Measurements from ENCODE around the gene FOXG1.

DNA sequence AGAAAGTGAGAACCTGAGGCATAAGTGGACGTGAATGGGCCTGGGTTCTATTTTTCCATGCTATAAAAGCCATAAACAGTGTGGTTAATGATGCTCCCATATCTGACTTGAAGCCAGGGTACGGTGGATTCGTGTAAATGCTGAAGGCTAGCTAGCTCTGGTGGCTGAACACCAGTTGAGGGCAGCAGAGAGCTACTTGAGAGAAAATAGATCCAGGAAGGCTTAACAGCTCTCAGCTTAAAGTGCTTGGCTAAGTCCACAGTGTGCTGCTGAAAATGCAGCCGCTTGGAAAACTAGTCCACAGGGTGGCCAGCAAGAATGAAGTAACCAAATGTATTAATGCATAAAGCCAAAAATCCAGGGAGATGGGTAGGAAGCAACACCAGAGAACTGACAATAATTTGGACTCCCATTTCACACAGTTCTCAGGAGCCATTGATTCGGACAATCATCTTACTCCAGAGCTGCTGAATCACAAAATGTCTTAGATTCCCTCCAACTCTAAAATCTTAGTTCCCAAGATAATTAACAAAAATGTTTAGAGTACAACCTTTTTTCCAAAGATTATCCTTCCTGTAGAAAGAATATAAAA, 15.0 kb upstream of the FOXG1 start:
- TF ChIP-seq, protein P1, sequence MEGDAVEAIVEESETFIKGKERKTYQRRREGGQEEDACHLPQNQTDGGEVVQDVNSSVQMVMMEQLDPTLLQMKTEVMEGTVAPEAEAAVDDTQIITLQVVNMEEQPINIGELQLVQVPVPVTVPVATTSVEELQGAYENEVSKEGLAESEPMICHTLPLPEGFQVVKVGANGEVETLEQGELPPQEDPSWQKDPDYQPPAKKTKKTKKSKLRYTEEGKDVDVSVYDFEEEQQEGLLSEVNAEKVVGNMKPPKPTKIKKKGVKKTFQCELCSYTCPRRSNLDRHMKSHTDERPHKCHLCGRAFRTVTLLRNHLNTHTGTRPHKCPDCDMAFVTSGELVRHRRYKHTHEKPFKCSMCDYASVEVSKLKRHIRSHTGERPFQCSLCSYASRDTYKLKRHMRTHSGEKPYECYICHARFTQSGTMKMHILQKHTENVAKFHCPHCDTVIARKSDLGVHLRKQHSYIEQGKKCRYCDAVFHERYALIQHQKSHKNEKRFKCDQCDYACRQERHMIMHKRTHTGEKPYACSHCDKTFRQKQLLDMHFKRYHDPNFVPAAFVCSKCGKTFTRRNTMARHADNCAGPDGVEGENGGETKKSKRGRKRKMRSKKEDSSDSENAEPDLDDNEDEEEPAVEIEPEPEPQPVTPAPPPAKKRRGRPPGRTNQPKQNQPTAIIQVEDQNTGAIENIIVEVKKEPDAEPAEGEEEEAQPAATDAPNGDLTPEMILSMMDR (IDR thresholded peaks at IDR 0.05) = peak in 1 of 2 donors; percentile 49
- TF ChIP-seq POLR2A (IDR thresholded peaks at IDR 0.05) = no peak
